Effector CD8-positive, alpha-beta T cell (primary cell): ENCODE results near the gene EXT2.

ENCODE experiments used
- DNase-seq: peaks from one replicate; lab custom pipeline; 2025; lab: John Stamatoyannopoulos, UW
- total RNA-seq, 4 experiments: gene quantifications; one replicate each; lab custom pipeline; 2026; lab: John Stamatoyannopoulos, UW

The EXT2 gene
- total RNA-seq: 73.5 to 91.2 (median 81.4) reads per million in 4 experiments

GRCh38 chr11:44095506-44096359 is at the start of gene EXT2:
Gene EXT2 (plus strand): TSS chr11:44095678. CDS start chr11:44107713, 12,035 bp downstream.
- DNase-seq: peak; percentile 72

GRCh38 chr11:44046182-44046581 is 49.3 kb upstream of the EXT2 start:
- no peak for DNase-seq

- DNase-seq: no peak
Measured at GRCh38 chr11:44047298-44047697, 48.2 kb upstream of the EXT2 start.

- no peak for DNase-seq
Measured at GRCh38 chr11:44047931-44048431, 47.5 kb upstream of the EXT2 start, which contains the start of gene ACCSL. Gene ACCSL (plus strand): TSS chr11:44047981. CDS start chr11:44048037, 56 bp downstream.

GRCh38 chr11:44049832-44050231 is 45.6 kb upstream of the EXT2 start:
- DNase-seq: no peak

- DNase-seq: no peak
Measured at GRCh38 chr11:44051171-44051570, 44.3 kb upstream of the EXT2 start.

GRCh38 chr11:44057340-44057739 is 38.1 kb upstream of the EXT2 start:
- DNase-seq: no peak

- DNase-seq: no peak
Measured at GRCh38 chr11:44058275-44058674, 37.2 kb upstream of the EXT2 start.

- DNase-seq: no peak
Measured at GRCh38 chr11:44065161-44065661, 30.3 kb upstream of the EXT2 start.

- DNase-seq: peak; percentile 86
Measured at GRCh38 chr11:44065841-44066731, 29.4 kb upstream of the EXT2 start, which contains the start of gene ACCS. Gene ACCS (plus strand): TSS chr11:44066270. CDS start chr11:44067628, 1,358 bp downstream.

GRCh38 chr11:44066732-44067141 is 28.7 kb upstream of the EXT2 start:
- DNase-seq: no peak

- DNase-seq: no peak
Measured at GRCh38 chr11:44067266-44067665, 28.2 kb upstream of the EXT2 start.

- DNase-seq: no peak
Measured at GRCh38 chr11:44068180-44068579, 27.3 kb upstream of the EXT2 start.

GRCh38 chr11:44071157-44071556 is 24.3 kb upstream of the EXT2 start:
- DNase-seq: no peak

- DNase-seq: no peak
Measured at GRCh38 chr11:44072757-44073658, 22.5 kb upstream of the EXT2 start.

- no peak for DNase-seq
Measured at GRCh38 chr11:44078794-44079193, 16.7 kb upstream of the EXT2 start.

- DNase-seq: no peak
Measured at GRCh38 chr11:44079376-44079775, 16.1 kb upstream of the EXT2 start.

GRCh38 chr11:44080951-44081350 is 14.5 kb upstream of the EXT2 start:
- DNase-seq: no peak

GRCh38 chr11:44082645-44083044 is 12.8 kb upstream of the EXT2 start:
- DNase-seq: no peak

GRCh38 chr11:44083433-44083832 is 12.0 kb upstream of the EXT2 start:
- DNase-seq: no peak

GRCh38 chr11:44083906-44084305 is 11.6 kb upstream of the EXT2 start:
- no peak for DNase-seq
